Neural progenitor cell (in vitro differentiated cells): ENCODE data around the gene PCDHB8. TPM values are rescaled to one million over a fixed set of nuclear protein-coding genes. Genes with fewer than 3 reads are reported as not detected.
"Not testable (repeated sequence)": the region's sequence is repeated elsewhere in the genome, so short reads cannot be mapped to it uniquely, and the experiment has no call there.

Experiments used
- DNase-seq: peaks from one replicate; pipeline ENCODE4 v3.0.0-alpha.2; 2016; ENCODE audit warnings: low spot score
- H2AFZ ChIP-seq: fragments of 200-600 bp; sonication (generic); replicated peaks from 2 replicates; pipeline ENCODE4 v1.6.1; 2016; ENCODE audit warnings: antibody characterized with exemption
- H3F3A ChIP-seq: fragments of 200-600 bp; sonication (generic); 2 replicates; pipeline ENCODE4 v1.6.1; 2016; ENCODE audit warnings: antibody characterized with exemption, low read depth
- H3K27ac ChIP-seq: fragments of 200-600 bp; sonication (generic); 2 replicates; pipeline ENCODE4 v1.5.1; 2016; ENCODE audit warnings: mild to moderate bottlenecking
- H3K27me3 ChIP-seq: fragments of 200-600 bp; sonication (generic); 2 replicates; pipeline ENCODE4 v1.6.1; 2016; ENCODE audit warnings: mild to moderate bottlenecking, moderate library complexity
- H3K36me3 ChIP-seq: fragments of 200-600 bp; sonication (generic); 2 replicates; pipeline ENCODE4 v1.5.1; 2016
- H3K4me1 ChIP-seq: fragments of 200-600 bp; sonication (generic); 2 replicates; pipeline ENCODE4 v1.6.1; 2016; ENCODE audit warnings: mixed run types
- H3K4me2 ChIP-seq: fragments of 200-600 bp; sonication (generic); 2 replicates; pipeline ENCODE4 v1.6.1; 2016
- H3K4me3 ChIP-seq: fragments of 200-600 bp; sonication (generic); 2 replicates; pipeline ENCODE4 v1.5.1; 2016
- H3K79me2 ChIP-seq: fragments of 200-600 bp; sonication (generic); 2 replicates; pipeline ENCODE4 v1.6.1; 2016; ENCODE audit warnings: low read depth
- H3K9ac ChIP-seq: fragments of 200-600 bp; sonication (generic); 2 replicates; pipeline ENCODE4 v1.6.1; 2016
- H3K9me3 ChIP-seq: fragments of 200-600 bp; sonication (generic); 2 replicates; pipeline ENCODE4 v1.5.1; 2016; ENCODE audit warnings: low read depth
- H4K20me1 ChIP-seq: fragments of 200-600 bp; sonication (generic); 2 replicates; pipeline ENCODE4 v1.6.1; 2016; ENCODE audit warnings: low read depth
- H3K27ac Mint-ChIP-seq: 3 replicates; pipeline ENCODE4 v1.8.0; 2021; ENCODE audit warnings: mixed read lengths
- H3K27me3 Mint-ChIP-seq: 2 replicates; pipeline ENCODE4 v1.8.0; 2022; ENCODE audit warnings: low read depth, mild to moderate bottlenecking, inconsistent platforms, moderate library complexity, mixed read lengths; ENCODE audit not compliant: insufficient read depth
- H3K36me3 Mint-ChIP-seq: 3 replicates; pipeline ENCODE4 v1.8.0; 2021; ENCODE audit warnings: mixed read lengths
- H3K4me1 Mint-ChIP-seq: 3 replicates; pipeline ENCODE4 v1.8.0; 2021; ENCODE audit warnings: mixed read lengths
- H3K4me3 Mint-ChIP-seq: 3 replicates; pipeline ENCODE4 v1.8.0; 2021; ENCODE audit warnings: mild to moderate bottlenecking, moderate library complexity, mixed read lengths
- H3K9me3 Mint-ChIP-seq: 3 replicates; pipeline ENCODE4 v1.8.0; 2020; ENCODE audit warnings: mixed read lengths
- EZH2 ChIP-seq: fragments of 200-600 bp; sonication (generic); IDR thresholded peaks from 2 replicates; pipeline ENCODE4 v1.6.1; 2017; ENCODE audit warnings: antibody characterized with exemption, mild to moderate bottlenecking, moderate library complexity
- EZH2phosphoT487 ChIP-seq: fragments of 200-600 bp; sonication (generic); IDR thresholded peaks from 2 replicates; pipeline ENCODE4 v1.6.1; 2017; ENCODE audit warnings: antibody characterized with exemption
- total RNA-seq: library from RNA; depleted of rRNA; stranded (reverse); fragments of >200 nt; gene quantifications from 2 replicates; pipeline ENCODE4 v1.2.3, GENCODE V29; 2015; ENCODE audit warnings: low replicate concordance
- TF ChIP-seq, protein P1 (sequence below): fragments of 200-600 bp; sonication (generic); IDR thresholded peaks from 2 replicates; pipeline ENCODE4 v1.5.1; 2017; ENCODE audit warnings: antibody characterized with exemption, mild to moderate bottlenecking

Gene PCDHB8
- total RNA-seq, 1 donor from 2014 or later = not detected

DNA sequence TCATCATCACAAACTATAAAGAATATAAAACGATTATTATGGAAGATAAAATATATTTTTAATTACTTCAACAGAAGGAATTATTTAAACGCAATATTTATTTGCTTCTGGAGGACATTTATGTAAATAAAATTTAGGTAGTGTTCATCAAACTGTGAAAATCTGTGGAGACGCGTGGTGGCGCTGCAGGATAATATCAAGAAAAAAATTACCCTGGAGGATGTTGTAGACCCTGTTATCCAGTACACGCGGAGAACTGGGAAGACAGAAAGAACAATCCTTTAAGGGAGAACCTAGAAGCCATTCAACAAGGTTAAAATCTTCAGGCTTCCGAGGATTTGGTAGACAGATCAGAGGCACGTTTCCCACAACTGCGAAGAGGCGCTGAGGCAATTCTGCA, 30.9 kb downstream of the PCDHB8 start, which contains the start of gene PCDHB12:
Gene PCDHB12, plus strand, starts transcription at position 242 of the 400 bp plus-strand sequence. CDS start 189 bp downstream, outside the sequence.
- H3K4me1 Mint-ChIP-seq = no peaks in the 10 kb centered on the region
- Histone ChIP-seq H3K4me3 (no peak within 1 kb of the TSS), H3K79me2 (no peaks in the 10 kb centered on the region), H3K9ac (no peak within 1 kb of the TSS), H2AFZ (no peak within 1 kb of the TSS), H3K27me3 (no peaks in the 10 kb centered on the region), H3K4me1 (no peaks in the 10 kb centered on the region), H3K4me2 (no peak within 1 kb of the TSS), H3K27ac (no peak within 1 kb of the TSS), H3K9me3 (no peaks in the 10 kb centered on the region), H4K20me1 (no peaks in the 10 kb centered on the region), H3F3A (no peaks in the 10 kb centered on the region), H3K36me3 (no peaks in the 10 kb centered on the region)
- H3K27ac Mint-ChIP-seq = no peak within 1 kb of the TSS
- DNase-seq = peak; percentile 22
- TF ChIP-seq, protein P1, sequence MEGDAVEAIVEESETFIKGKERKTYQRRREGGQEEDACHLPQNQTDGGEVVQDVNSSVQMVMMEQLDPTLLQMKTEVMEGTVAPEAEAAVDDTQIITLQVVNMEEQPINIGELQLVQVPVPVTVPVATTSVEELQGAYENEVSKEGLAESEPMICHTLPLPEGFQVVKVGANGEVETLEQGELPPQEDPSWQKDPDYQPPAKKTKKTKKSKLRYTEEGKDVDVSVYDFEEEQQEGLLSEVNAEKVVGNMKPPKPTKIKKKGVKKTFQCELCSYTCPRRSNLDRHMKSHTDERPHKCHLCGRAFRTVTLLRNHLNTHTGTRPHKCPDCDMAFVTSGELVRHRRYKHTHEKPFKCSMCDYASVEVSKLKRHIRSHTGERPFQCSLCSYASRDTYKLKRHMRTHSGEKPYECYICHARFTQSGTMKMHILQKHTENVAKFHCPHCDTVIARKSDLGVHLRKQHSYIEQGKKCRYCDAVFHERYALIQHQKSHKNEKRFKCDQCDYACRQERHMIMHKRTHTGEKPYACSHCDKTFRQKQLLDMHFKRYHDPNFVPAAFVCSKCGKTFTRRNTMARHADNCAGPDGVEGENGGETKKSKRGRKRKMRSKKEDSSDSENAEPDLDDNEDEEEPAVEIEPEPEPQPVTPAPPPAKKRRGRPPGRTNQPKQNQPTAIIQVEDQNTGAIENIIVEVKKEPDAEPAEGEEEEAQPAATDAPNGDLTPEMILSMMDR = peak; percentile 47
- TF ChIP-seq EZH2 (no peak), EZH2phosphoT487 (no peak)
- no peaks in the 10 kb centered on the region for H3K27me3 Mint-ChIP-seq
- peaks cover 8% of the 10 kb centered on the region for H3K36me3 Mint-ChIP-seq
- peaks cover 46% of the 10 kb centered on the region for H3K9me3 Mint-ChIP-seq
- H3K4me3 Mint-ChIP-seq = no peak within 1 kb of the TSS

DNA sequence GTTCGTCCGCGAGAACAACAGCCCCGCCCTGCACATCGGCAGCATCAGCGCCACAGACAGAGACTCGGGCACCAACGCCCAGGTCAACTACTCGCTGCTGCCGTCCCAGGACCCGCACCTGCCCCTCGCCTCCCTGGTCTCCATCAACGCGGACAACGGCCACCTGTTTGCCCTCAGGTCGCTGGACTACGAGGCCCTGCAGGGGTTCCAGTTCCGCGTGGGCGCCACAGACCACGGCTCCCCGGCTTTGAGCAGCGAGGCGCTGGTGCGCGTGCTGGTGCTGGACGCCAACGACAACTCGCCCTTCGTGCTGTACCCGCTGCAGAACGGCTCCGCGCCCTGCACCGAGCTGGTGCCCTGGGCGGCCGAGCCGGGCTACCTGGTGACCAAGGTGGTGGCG, 32.7 kb downstream of the PCDHB8 start:
- H4K20me1 ChIP-seq = not testable (repeated sequence)
- peaks cover 14% of the 10 kb centered on the region for H3K36me3 Mint-ChIP-seq

GRCh38 chr5:141210849-141211248, 33.3 kb downstream of the PCDHB8 start:
- peaks cover 51% of the 10 kb centered on the region for H3K9me3 Mint-ChIP-seq
- not testable (repeated sequence) for H3K4me3 Mint-ChIP-seq, H3K27ac ChIP-seq, H3K27ac Mint-ChIP-seq, H3K27me3 ChIP-seq, H3K9me3 ChIP-seq, H3K79me2 ChIP-seq, H3K36me3 ChIP-seq, DNase-seq, H3K4me1 ChIP-seq, H3K4me3 ChIP-seq, H2AFZ ChIP-seq, H3F3A ChIP-seq, H3K4me2 ChIP-seq, H3K9ac ChIP-seq, H3K27me3 Mint-ChIP-seq, H4K20me1 ChIP-seq, H3K4me1 Mint-ChIP-seq
- H3K36me3 Mint-ChIP-seq = peaks cover 13% of the 10 kb centered on the region

More for the DNA sequence above, 32.7 kb downstream of the PCDHB8 start:
- H3K4me1 Mint-ChIP-seq, H3K27ac ChIP-seq, H3K27ac Mint-ChIP-seq, DNase-seq, H3K27me3 Mint-ChIP-seq, H2AFZ ChIP-seq, H3K4me2 ChIP-seq, H3K36me3 ChIP-seq, H3K9ac ChIP-seq, H3K9me3 ChIP-seq, H3K27me3 ChIP-seq, H3F3A ChIP-seq, H3K79me2 ChIP-seq, H3K4me1 ChIP-seq, H3K4me3 Mint-ChIP-seq, H3K4me3 ChIP-seq: not testable (repeated sequence)
- H3K9me3 Mint-ChIP-seq = peaks cover 53% of the 10 kb centered on the region

DNA sequence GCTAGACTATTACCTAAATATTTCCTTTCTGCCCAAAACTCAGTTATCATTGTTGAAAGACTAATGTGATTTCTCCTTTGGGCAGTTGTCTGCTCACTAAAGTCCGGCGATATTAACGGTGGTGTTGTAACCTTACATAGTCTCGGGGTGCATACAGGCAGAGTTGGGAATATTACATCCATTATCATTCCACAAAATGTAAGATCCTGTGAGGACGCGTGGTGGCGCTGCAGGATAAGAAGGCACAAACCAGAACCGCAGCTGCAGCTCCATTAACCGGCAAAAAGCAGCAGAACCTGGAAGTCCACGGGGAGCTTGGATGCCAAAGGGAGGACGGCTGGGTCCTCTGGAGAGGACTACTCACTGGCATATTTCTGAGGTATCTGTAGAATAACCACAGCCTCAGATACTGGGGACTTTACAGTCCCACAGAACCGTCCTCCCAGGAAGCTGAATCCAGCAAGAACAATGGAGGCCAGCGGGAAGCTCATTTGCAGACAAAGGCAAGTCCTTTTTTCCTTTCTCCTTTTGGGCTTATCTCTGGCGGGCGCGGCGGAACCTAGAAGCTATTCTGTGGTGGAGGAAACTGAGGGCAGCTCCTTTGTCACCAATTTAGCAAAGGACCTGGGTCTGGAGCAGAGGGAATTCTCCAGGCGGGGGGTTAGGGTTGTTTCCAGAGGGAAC, 36.2 kb downstream of the PCDHB8 start, which contains the start of gene PCDHB13:
Gene PCDHB13, plus strand, starts transcription at position 264 of the 684 bp plus-strand sequence. Its CDS starts 205 bp downstream, at position 469.
- TF ChIP-seq, protein P1 = peak; percentile 58
- H3K27me3 ChIP-seq, H3K79me2 ChIP-seq, H3F3A ChIP-seq, H3K4me3 ChIP-seq, H4K20me1 ChIP-seq, H3K4me3 Mint-ChIP-seq, H3K36me3 ChIP-seq, H3K27ac Mint-ChIP-seq, H3K27ac ChIP-seq, H3K9ac ChIP-seq, H3K4me1 ChIP-seq, H3K4me1 Mint-ChIP-seq, H3K27me3 Mint-ChIP-seq, H3K4me2 ChIP-seq, H3K9me3 ChIP-seq: not testable (repeated sequence)
- DNase-seq = peak; percentile 63
- Mint-ChIP-seq H3K9me3 (peaks cover 55% of the 10 kb centered on the region), H3K36me3 (peaks cover 14% of the 10 kb centered on the region)
- H2AFZ ChIP-seq = peak within 1 kb of the TSS; percentile 63

DNA sequence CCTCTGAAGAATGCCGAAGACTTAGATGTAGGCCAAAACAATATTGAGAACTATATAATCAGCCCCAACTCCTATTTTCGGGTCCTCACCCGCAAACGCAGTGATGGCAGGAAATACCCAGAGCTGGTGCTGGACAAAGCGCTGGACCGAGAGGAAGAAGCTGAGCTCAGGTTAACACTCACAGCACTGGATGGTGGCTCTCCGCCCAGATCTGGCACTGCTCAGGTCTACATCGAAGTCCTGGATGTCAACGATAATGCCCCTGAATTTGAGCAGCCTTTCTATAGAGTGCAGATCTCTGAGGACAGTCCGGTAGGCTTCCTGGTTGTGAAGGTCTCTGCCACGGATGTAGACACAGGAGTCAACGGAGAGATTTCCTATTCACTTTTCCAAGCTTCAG, 37.0 kb downstream of the PCDHB8 start:
- H3K4me3 ChIP-seq, DNase-seq, H2AFZ ChIP-seq, H3K27me3 Mint-ChIP-seq, H3K27ac ChIP-seq, H3K9ac ChIP-seq, H3K4me2 ChIP-seq, H3K36me3 ChIP-seq, H4K20me1 ChIP-seq, H3K4me3 Mint-ChIP-seq, H3K27ac Mint-ChIP-seq, H3K4me1 ChIP-seq, H3K4me1 Mint-ChIP-seq, H3F3A ChIP-seq, H3K79me2 ChIP-seq, H3K9me3 ChIP-seq, H3K27me3 ChIP-seq: not testable (repeated sequence)
- peaks cover 48% of the 10 kb centered on the region for H3K9me3 Mint-ChIP-seq
- peaks cover 14% of the 10 kb centered on the region for H3K36me3 Mint-ChIP-seq

- H4K20me1 ChIP-seq, H3F3A ChIP-seq, H3K27ac Mint-ChIP-seq, H3K4me3 Mint-ChIP-seq, H3K4me1 Mint-ChIP-seq, H3K27ac ChIP-seq, H3K36me3 ChIP-seq, H3K4me1 ChIP-seq, H3K9ac ChIP-seq, H3K4me2 ChIP-seq, H3K27me3 ChIP-seq, H3K4me3 ChIP-seq, H3K9me3 ChIP-seq, H2AFZ ChIP-seq, H3K79me2 ChIP-seq, DNase-seq, H3K27me3 Mint-ChIP-seq: not testable (repeated sequence)
- Mint-ChIP-seq H3K36me3 (peaks cover 10% of the 10 kb centered on the region), H3K9me3 (peaks cover 41% of the 10 kb centered on the region)
These were observed 37.9 kb downstream of the PCDHB8 start for GRCh38 chr5:141215504-141215903.
